ENCODE measurements around the gene ZNF614. TPM values are rescaled to one million over a fixed set of nuclear protein-coding genes. Genes with fewer than 3 reads are reported as not detected.
"Not testable (repeated sequence)": the region's sequence is repeated elsewhere in the genome, so short reads cannot be mapped to it uniquely, and the experiment has no call there.

Gene ZNF614
- polyA plus RNA-seq, 4 donors, result 15.4 to 19.1 (median 17.4) TPM

- no peak for DNase-seq (ENCODE audit: low read depth in 4 of 4, low spot score in 2 of 4)
These were observed 34.0 kb downstream of the ZNF614 start for GRCh38 chr19:51994048-51994644.

GRCh38 chr19:51993422-51993821 lies 34.8 kb downstream of the ZNF614 start:
- DNase-seq (ENCODE audit: low read depth in 4 of 4, low spot score in 2 of 4), result no peak

- DNase-seq (ENCODE audit: low read depth in 4 of 4, low spot score in 2 of 4), result peak; percentile 77 to 96 (median 88)
These were observed 41.6 kb downstream of the ZNF614 start, which contains the start of gene ZNF350 for GRCh38 chr19:51986309-51987291. Gene ZNF350, minus strand, starts transcription at chr19:51986840. Its CDS starts 12,480 bp downstream, at chr19:51974360.

GRCh38 chr19:51983361-51983760 lies 44.8 kb downstream of the ZNF614 start:
- DNase-seq (ENCODE audit: low read depth in 4 of 4, low spot score in 2 of 4), result no peak

GRCh38 chr19:51980926-51981325 lies 47.3 kb downstream of the ZNF614 start:
- DNase-seq (ENCODE audit: low read depth in 4 of 4, low spot score in 2 of 4), result not testable (repeated sequence)

- DNase-seq (ENCODE audit: low read depth in 4 of 4, low spot score in 2 of 4), result no peak
These were observed 48.0 kb downstream of the ZNF614 start for GRCh38 chr19:51980116-51980736.

- DNase-seq (ENCODE audit: low read depth in 4 of 4, low spot score in 2 of 4), result no peak
These were observed 49.3 kb downstream of the ZNF614 start for GRCh38 chr19:51978882-51979281.

- no peak for DNase-seq (ENCODE audit: low read depth in 4 of 4, low spot score in 2 of 4)
These were observed 50.8 kb downstream of the ZNF614 start for GRCh38 chr19:51977346-51977745.

- DNase-seq (ENCODE audit: low read depth in 4 of 4, low spot score in 2 of 4), result no peak
These were observed 51.3 kb downstream of the ZNF614 start for GRCh38 chr19:51976852-51977251.

- DNase-seq (ENCODE audit: low read depth in 4 of 4, low spot score in 2 of 4), result not testable (repeated sequence)
These were observed 52.4 kb downstream of the ZNF614 start for GRCh38 chr19:51975787-51976186.

GRCh38 chr19:51971624-51972023 lies 56.6 kb downstream of the ZNF614 start:
- no peak for DNase-seq (ENCODE audit: low read depth in 4 of 4, low spot score in 2 of 4)

- DNase-seq (ENCODE audit: low read depth in 4 of 4, low spot score in 2 of 4), result no peak
These were observed 57.5 kb downstream of the ZNF614 start for GRCh38 chr19:51970718-51971117.

GRCh38 chr19:51965583-51965982 lies 62.6 kb downstream of the ZNF614 start:
- DNase-seq (ENCODE audit: low read depth in 4 of 4, low spot score in 2 of 4), result no peak

Other genes with a start within 250 kb of the ZNF614 start
- gene FPR3, start 233.2 kb downstream of the ZNF614 start, polyA plus RNA-seq (ENCODE audit: insufficient read length in 4 of 4), result under 1 TPM; 0.18 to 0.51 (median 0.25) TPM
- 10 to 100 TPM; 29.2 to 55.8 (median 50.7) TPM for gene ZNF577, start 140.4 kb downstream of the ZNF614 start, polyA plus RNA-seq (ENCODE audit: insufficient read length in 4 of 4)
- 10 to 100 TPM; 25.1 to 29.2 (median 27.9) TPM for gene ZNF649, start 123.4 kb downstream of the ZNF614 start, polyA plus RNA-seq (ENCODE audit: insufficient read length in 4 of 4)
- gene ZNF613, start 100.9 kb downstream of the ZNF614 start, polyA plus RNA-seq (ENCODE audit: insufficient read length in 4 of 4), result 10 to 100 TPM; 13.4 to 16.0 (median 14.4) TPM
- gene ZNF350, start 41.5 kb downstream of the ZNF614 start, polyA plus RNA-seq (ENCODE audit: insufficient read length in 4 of 4), result 10 to 100 TPM; 15.2 to 22.5 (median 19.9) TPM
- 10 to 100 TPM; 14.6 to 20.1 (median 19.1) TPM for gene ZNF615, start 20.2 kb downstream of the ZNF614 start, polyA plus RNA-seq (ENCODE audit: insufficient read length in 4 of 4)
- 10 to 100 TPM; 20.4 to 27.6 (median 24.0) TPM for gene ZNF432, start 20.5 kb upstream of the ZNF614 start, polyA plus RNA-seq (ENCODE audit: insufficient read length in 4 of 4)
- 10 to 100 TPM; 11.2 to 30.4 (median 18.3) TPM for gene ZNF841, start 67.4 kb upstream of the ZNF614 start, polyA plus RNA-seq (ENCODE audit: insufficient read length in 4 of 4)
- gene ZNF616, start 111.6 kb upstream of the ZNF614 start, polyA plus RNA-seq (ENCODE audit: insufficient read length in 4 of 4), result 10 to 100 TPM; 16.6 to 19.4 (median 18.7) TPM
- 10 to 100 TPM; 13.2 to 23.9 (median 17.7) TPM for gene ZNF836, start 143.2 kb upstream of the ZNF614 start, polyA plus RNA-seq (ENCODE audit: insufficient read length in 4 of 4)
- gene PPP2R1A, start 161.7 kb upstream of the ZNF614 start, polyA plus RNA-seq (ENCODE audit: insufficient read length in 4 of 4), result 100 to 1,000 TPM; 408 to 548 (median 464) TPM
- gene ZNF766, start 241.2 kb upstream of the ZNF614 start, polyA plus RNA-seq (ENCODE audit: insufficient read length in 4 of 4), result 10 to 100 TPM; 15.2 to 21.6 (median 19.3) TPM

All from left renal cortex interstitium (tissue), 4 donors.